GM12878 (cell line): ENCODE results near the gene NAA25. TPM values are rescaled to one million over a fixed set of nuclear protein-coding genes. Genes with fewer than 3 reads are reported as not detected.

Experiments used
- ATAC-seq: fragments of 200-7000 bp; cut with Tn5 transposase; 3 replicates; pipeline ENCODE4 v1.9.1; 2020; ENCODE audit warnings: mild to moderate bottlenecking, moderate library complexity
- BruUV-seq: library from RNA; stranded (reverse); fragments of 400-500 nt; replicated peaks from 2 replicates; lab custom pipeline; 2021; lab: Mats Ljungman, UMichigan
- CTCF ChIA-PET: fragments of 300-600 bp; sonication (Branson Sonifier 250); formaldehyde crosslinking; extraction: SDS; loops from one replicate; lab custom pipeline; 2021; ENCODE audit warnings: inconsistent platforms; lab: Yijun Ruan, JAX
- POLR2A ChIA-PET: fragments of 350-600 bp; formaldehyde crosslinking; extraction: SDS; loops from one replicate; lab custom pipeline; 2021; ENCODE audit warnings: inconsistent platforms; lab: Charles Lee
- RAD21 ChIA-PET: fragments of 300-600 bp; sonication (Branson Sonifier 250); formaldehyde crosslinking; loops from one replicate; lab custom pipeline; 2023; ENCODE audit warnings: antibody characterized with exemption; ENCODE audit not compliant: unreplicated experiment; lab: Charles Lee
- SMC1A ChIA-PET: fragments of 300-600 bp; sonication (Branson Sonifier 250); formaldehyde crosslinking; loops from one replicate; lab custom pipeline; 2023; ENCODE audit not compliant: unreplicated experiment, uncharacterized antibody; lab: Charles Lee
- DNase-seq: peaks from one replicate; pipeline ENCODE4 v3.0.0-alpha.2; 2011; ENCODE audit warnings: low read depth, low spot score
- FAIRE-seq: peaks from 3 replicates; lab custom pipeline; 2011; peaks lifted over from hg19 to GRCh38; lab: Jason Lieb, UNC
- H2AFZ ChIP-seq: 2 replicates; pipeline ENCODE4 v1.6.0; 2011; ENCODE audit warnings: low read depth, low read length, control low read depth; ENCODE audit not compliant: control insufficient read depth
- H3K27ac ChIP-seq: 2 replicates; pipeline ENCODE4 v1.5.1; 2011; ENCODE audit warnings: control low read depth; ENCODE audit not compliant: control insufficient read depth, insufficient read depth
- H3K27me3 ChIP-seq, 2 experiments: replicated peaks in 1 of 2; 2 replicates each; pipeline versions ENCODE4 v1.6.0 to v1.6.1; 2011; ENCODE audit warnings: low read length in 1 of 2; ENCODE audit not compliant: control insufficient read depth in 2 of 2, insufficient read depth in 2 of 2
- H3K36me3 ChIP-seq, 2 experiments: 2 replicates each; pipeline ENCODE4 v1.5.1; 2011; ENCODE audit warnings: low read length in 1 of 2; ENCODE audit not compliant: control insufficient read depth in 2 of 2, insufficient read depth in 2 of 2
- H3K4me1 ChIP-seq: 2 replicates; pipeline ENCODE4 v1.6.1; 2011; ENCODE audit warnings: mild to moderate bottlenecking, low read length, moderate library complexity, mixed read lengths; ENCODE audit not compliant: control insufficient read depth, insufficient read depth
- H3K4me2 ChIP-seq: 2 replicates; pipeline ENCODE4 v1.6.0; 2011; ENCODE audit warnings: control low read depth; ENCODE audit not compliant: control insufficient read depth, insufficient read depth
- H3K4me3 ChIP-seq: fragments of 200-600 bp; sonication (generic); 2 replicates; pipeline ENCODE4 v1.5.1; 2016
- H3K79me2 ChIP-seq: 2 replicates; pipeline ENCODE4 v1.6.0; 2011; ENCODE audit warnings: low read length; ENCODE audit not compliant: control insufficient read depth, insufficient read depth
- H3K9ac ChIP-seq: 2 replicates; pipeline ENCODE4 v1.8.0; 2011; ENCODE audit warnings: low read length, control low read depth, mixed read lengths; ENCODE audit not compliant: control insufficient read depth, insufficient read depth
- H3K9me3 ChIP-seq: replicated peaks from 3 replicates; pipeline ENCODE4 v1.5.1; 2011; ENCODE audit warnings: mild to moderate bottlenecking, low read length; ENCODE audit not compliant: control insufficient read depth, insufficient read depth
- H4K20me1 ChIP-seq: 2 replicates; pipeline ENCODE4 v1.6.0; 2011; ENCODE audit not compliant: control insufficient read depth, insufficient read depth
- ATF2 ChIP-seq: IDR thresholded peaks from 2 replicates; pipeline ENCODE4 v1.6.1; 2012; ENCODE audit warnings: low read length, inconsistent platforms
- EP300 ChIP-seq, 2 experiments: fragments of 150-350 bp in 1 of 2; IDR thresholded peaks; 2 replicates each; pipeline ENCODE4 v1.6.1; 2011 to 2012; ENCODE audit warnings: low read depth in 2 of 2, low read length in 2 of 2, borderline replicate concordance in 1 of 2, improper control_type of control experiment in 1 of 2, inconsistent platforms in 1 of 2; ENCODE audit not compliant: control insufficient read depth in 1 of 2
- EZH2 ChIP-seq: IDR thresholded peaks from 2 replicates; pipeline ENCODE4 v1.6.1; 2012; ENCODE audit warnings: low read depth, mild to moderate bottlenecking, control low read depth, inconsistent platforms, low read length, borderline replicate concordance; ENCODE audit not compliant: control insufficient read depth
- GATAD2B ChIP-seq: fragments of 450-650 bp; conservative IDR thresholded peaks from 2 replicates; pipeline ENCODE4 v1.6.1; 2017; ENCODE audit warnings: low read depth, mild to moderate bottlenecking, moderate library complexity
- IRF3 ChIP-seq: fragments of 450-650 bp; IDR thresholded peaks from 2 replicates; pipeline ENCODE4 v1.6.1; 2014; ENCODE audit warnings: mild to moderate bottlenecking
- MTA2 ChIP-seq: fragments of 450-650 bp; IDR thresholded peaks from 2 replicates; pipeline ENCODE4 v1.6.1; 2016; ENCODE audit warnings: low read depth, mild to moderate bottlenecking, moderate library complexity
- NKRF ChIP-seq: fragments of 450-650 bp; conservative IDR thresholded peaks from 2 replicates; pipeline ENCODE4 v1.6.1; 2017; ENCODE audit warnings: mild to moderate bottlenecking, moderate library complexity
- POLR2AphosphoS2 ChIP-seq: IDR thresholded peaks from 2 replicates; pipeline ENCODE4 v1.6.1; 2011; ENCODE audit warnings: low read depth, mild to moderate bottlenecking, low read length, improper control_type of control experiment, moderate library complexity
- PRDM15 ChIP-seq: fragments of 450-650 bp; formaldehyde crosslinking; IDR thresholded peaks from 2 replicates; pipeline ENCODE4 v1.4.0; 2020; ENCODE audit warnings: mild to moderate bottlenecking, moderate library complexity
- RCOR1 ChIP-seq: conservative IDR thresholded peaks from 2 replicates; pipeline ENCODE4 v1.6.1; 2012; ENCODE audit warnings: low read depth, low read length, improper control_type of control experiment
- SREBF1 ChIP-seq: IDR thresholded peaks from 2 replicates; pipeline ENCODE4 v1.6.1; 2012; ENCODE audit warnings: mild to moderate bottlenecking, low read length
- USF2 ChIP-seq: IDR thresholded peaks from 2 replicates; pipeline ENCODE4 v1.6.1; 2011; ENCODE audit warnings: low read depth, low read length, improper control_type of control experiment, borderline replicate concordance
- YBX1 ChIP-seq: fragments of 450-650 bp; IDR thresholded peaks from 2 replicates; pipeline ENCODE4 v1.6.1; 2016; ENCODE audit warnings: antibody characterized with exemption
- ZNF384 ChIP-seq: IDR thresholded peaks from 2 replicates; pipeline ENCODE4 v1.6.1; 2012; ENCODE audit warnings: low read depth, mild to moderate bottlenecking, low read length, improper control_type of control experiment, borderline replicate concordance
- WGBS: methylation state at CpG from one replicate; pipeline ENCODE4 v1.1.6; 2016; ENCODE audit warnings: low lambda C conversion rate; ENCODE audit not compliant: insufficient replicate concordance, insufficient coverage; ENCODE audit errors: missing lambda C conversion rate; 5-methylcytosine and 5-hydroxymethylcytosine counted together
- in situ Hi-C: fragments of 300-500 bp; cut with MboI; formaldehyde crosslinking; loops from 9 replicates; pipeline ENCODE4 v1.14.3; 2018; ENCODE audit warnings: mixed read lengths
- intact Hi-C: fragments of 100-400 bp; cut with micrococcal nuclease; formaldehyde crosslinking; loops from one replicate; pipeline ENCODE4 v1.14.2; 2022; ENCODE audit not compliant: unreplicated experiment
- polyA plus RNA-seq, 11 experiments: library from polyadenylated mRNA; depleted of rRNA in 4 of 11; unstranded in 6 of 11; stranded (reverse) in 5 of 11; fragments of >200 nt; fragmentation: Nextera tagmentation in 4 of 11; fragmentation: Illumina TruSeq in 1 of 11; extraction: Ambion mirVana in 4 of 11; extraction: Trizol in 1 of 11; gene quantifications; 1 replicate in 1 of 11; 2 replicates in 10 of 11; pipeline versions ENCODE4 v1.2.1 to v1.2.3, GENCODE V29; 2011 to 2016; ENCODE audit warnings: inconsistent platforms in 2 of 11, missing spikeins in 2 of 11, low read depth in 1 of 11
- total RNA-seq, 4 experiments: library from RNA; depleted of rRNA in 3 of 4; stranded (reverse); fragments of >200 nt in 3 of 4; fragmentation: Illumina TruSeq in 1 of 4; extraction: Trizol in 1 of 4; gene quantifications; 2 replicates each; pipeline versions ENCODE4 v1.2.1 to v1.2.3, GENCODE V29; 2013 to 2021

The NAA25 gene
- total and polyA plus RNA-seq, 10 of the 15 experiments (the other 5 are each of a cell fraction or from before 2014, with no cell fraction given): 15.0 to 39.2 (median 29.4) TPM

GRCh38 chr12:112133418-112133817, 24.8 kb upstream of the NAA25 start:
- ChIA-PET SMC1A (interaction anchor here (0.7 to 5.2 kb wide), 14 partner anchors 9 to 253 kb away, joined by 3 to 72 read pairs (median 4); partner anchors contain the start of gene NAA25), CTCF (interaction anchor here (0.7 to 2.3 kb wide), 4 partner anchors 27 to 254 kb away, joined by 4 to 15 read pairs (median 7); no protein-coding TSS in a partner anchor), RAD21 (interaction anchor here (0.7 to 5.0 kb wide), 5 partner anchors 26 to 191 kb away, joined by 3 to 59 read pairs (median 4); partner anchors contain the start of genes ERP29, NAA25 and TMEM116), POLR2A (interaction anchor here (0.7 to 11.5 kb wide), 4 partner anchors 20 to 120 kb away, joined by 3 to 161 read pairs (median 6); partner anchors contain the start of genes ERP29 and NAA25)
- H4K20me1 ChIP-seq: no peaks in the 10 kb centered on the region
- no peak overlapping the region for H2AFZ ChIP-seq
- FAIRE-seq (no peak), ATAC-seq (no peak), DNase-seq (no peak)
- H3K27ac ChIP-seq: no peak overlapping the region; the same call in 1 of the 2 replicates
- H3K27me3 ChIP-seq: no peaks in the 10 kb centered on the region
- no peak overlapping the region for H3K4me3 ChIP-seq
- in situ Hi-C loops (no loop called here), intact Hi-C loops (no loop called here)
- peak overlapping the region; percentile 4; the same call in 1 of the 2 replicates for H3K4me2 ChIP-seq
- 98% methylated on average over 5 of the region's 5 CpGs for WGBS
- peaks cover 4 to 20% of the 10 kb centered on the region in 2 experiments for H3K36me3 ChIP-seq
- no TSS peak for BruUV-seq
- H3K79me2 ChIP-seq: peaks cover 45% of the 10 kb centered on the region
- H3K9ac ChIP-seq: no peak overlapping the region
- no peaks in the 10 kb centered on the region for H3K9me3 ChIP-seq
- peaks cover 8% of the 10 kb centered on the region for H3K4me1 ChIP-seq
- no peak for TF ChIP-seq EZH2
- no peak for TF ChIP-seq ATF2
- TF ChIP-seq PRDM15 (CRISPR knock-in tag): no peak
- no peak for TF ChIP-seq SREBF1
- TF ChIP-seq ZNF384: no peak
- no peak for TF ChIP-seq MTA2
- no peak for TF ChIP-seq POLR2AphosphoS2
- TF ChIP-seq USF2: no peak
- TF ChIP-seq EP300 (IDR thresholded peaks at IDR 0.05; ENCODE audit: borderline replicate concordance in 1 of 2, control insufficient read depth in 1 of 2, low read depth in 2 of 2, low read length in 2 of 2): no peak
- TF ChIP-seq YBX1: no peak
- TF ChIP-seq GATAD2B: no peak
- TF ChIP-seq RCOR1: no peak
- no peak for TF ChIP-seq NKRF
- no peak for TF ChIP-seq IRF3
